GM13976 (cell line): ENCODE results near the gene MLN.

Experiments
- DNase-seq: peaks from one replicate; pipeline ENCODE4 v3.0.0; 2012; ENCODE audit warnings: low spot score
- in situ Hi-C: fragments of 300-500 bp; cut with MboI; formaldehyde crosslinking; loops from one replicate; pipeline ENCODE4 v1.12.0; 2022; ENCODE audit warnings: low sequenced_read_pairs, mixed read lengths, inconsistent platforms; ENCODE audit not compliant: unreplicated experiment
- TF ChIP-seq, protein P1 (sequence below): IDR thresholded peaks from 2 replicates; pipeline ENCODE4 v1.5.1; 2012; ENCODE audit warnings: borderline replicate concordance, mild to moderate bottlenecking; ENCODE audit not compliant: insufficient read depth; ENCODE audit errors: extremely low read depth, missing control alignments, control extremely low read depth

The MLN gene

DNA sequence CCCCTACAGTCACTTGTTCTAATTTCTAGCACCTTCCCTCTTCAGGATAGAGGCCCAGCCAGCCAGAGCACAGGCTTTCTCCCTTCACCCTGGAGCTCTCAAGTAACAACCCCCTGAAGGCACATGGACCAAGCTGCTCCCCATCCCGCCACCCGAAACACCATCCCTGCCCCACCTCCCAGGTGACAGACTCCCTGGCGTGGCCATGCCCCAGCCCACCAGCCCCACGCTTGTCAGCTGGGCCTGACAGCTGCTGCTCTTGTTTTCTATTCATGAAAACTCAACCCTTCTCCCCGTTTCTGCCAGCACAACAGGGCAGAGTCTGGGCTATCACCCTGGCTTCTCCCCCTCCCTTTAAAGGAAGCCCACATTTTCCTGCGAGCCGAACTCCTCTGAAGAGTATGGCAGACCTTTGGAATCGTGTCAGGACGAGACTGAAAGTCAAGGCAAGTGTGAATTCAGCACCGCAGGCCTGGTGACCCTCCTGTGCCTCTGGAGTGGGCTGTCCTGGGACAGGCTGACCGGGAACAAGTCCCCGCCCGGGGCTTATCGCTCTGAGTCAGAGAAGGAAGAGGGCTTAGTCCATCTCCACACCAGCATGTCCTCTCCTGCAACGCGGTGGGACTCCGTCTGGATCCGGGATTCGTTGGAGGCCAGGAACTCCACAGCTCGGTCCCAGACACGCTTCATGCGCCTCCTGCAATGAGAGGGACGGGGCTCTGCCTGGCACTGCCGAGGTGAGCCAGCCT, 31.5 kb downstream of the MLN start:
- no peak for DNase-seq
- TF ChIP-seq, protein P1, sequence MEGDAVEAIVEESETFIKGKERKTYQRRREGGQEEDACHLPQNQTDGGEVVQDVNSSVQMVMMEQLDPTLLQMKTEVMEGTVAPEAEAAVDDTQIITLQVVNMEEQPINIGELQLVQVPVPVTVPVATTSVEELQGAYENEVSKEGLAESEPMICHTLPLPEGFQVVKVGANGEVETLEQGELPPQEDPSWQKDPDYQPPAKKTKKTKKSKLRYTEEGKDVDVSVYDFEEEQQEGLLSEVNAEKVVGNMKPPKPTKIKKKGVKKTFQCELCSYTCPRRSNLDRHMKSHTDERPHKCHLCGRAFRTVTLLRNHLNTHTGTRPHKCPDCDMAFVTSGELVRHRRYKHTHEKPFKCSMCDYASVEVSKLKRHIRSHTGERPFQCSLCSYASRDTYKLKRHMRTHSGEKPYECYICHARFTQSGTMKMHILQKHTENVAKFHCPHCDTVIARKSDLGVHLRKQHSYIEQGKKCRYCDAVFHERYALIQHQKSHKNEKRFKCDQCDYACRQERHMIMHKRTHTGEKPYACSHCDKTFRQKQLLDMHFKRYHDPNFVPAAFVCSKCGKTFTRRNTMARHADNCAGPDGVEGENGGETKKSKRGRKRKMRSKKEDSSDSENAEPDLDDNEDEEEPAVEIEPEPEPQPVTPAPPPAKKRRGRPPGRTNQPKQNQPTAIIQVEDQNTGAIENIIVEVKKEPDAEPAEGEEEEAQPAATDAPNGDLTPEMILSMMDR, result no peak
- in situ Hi-C loops, result no loop called here

DNA sequence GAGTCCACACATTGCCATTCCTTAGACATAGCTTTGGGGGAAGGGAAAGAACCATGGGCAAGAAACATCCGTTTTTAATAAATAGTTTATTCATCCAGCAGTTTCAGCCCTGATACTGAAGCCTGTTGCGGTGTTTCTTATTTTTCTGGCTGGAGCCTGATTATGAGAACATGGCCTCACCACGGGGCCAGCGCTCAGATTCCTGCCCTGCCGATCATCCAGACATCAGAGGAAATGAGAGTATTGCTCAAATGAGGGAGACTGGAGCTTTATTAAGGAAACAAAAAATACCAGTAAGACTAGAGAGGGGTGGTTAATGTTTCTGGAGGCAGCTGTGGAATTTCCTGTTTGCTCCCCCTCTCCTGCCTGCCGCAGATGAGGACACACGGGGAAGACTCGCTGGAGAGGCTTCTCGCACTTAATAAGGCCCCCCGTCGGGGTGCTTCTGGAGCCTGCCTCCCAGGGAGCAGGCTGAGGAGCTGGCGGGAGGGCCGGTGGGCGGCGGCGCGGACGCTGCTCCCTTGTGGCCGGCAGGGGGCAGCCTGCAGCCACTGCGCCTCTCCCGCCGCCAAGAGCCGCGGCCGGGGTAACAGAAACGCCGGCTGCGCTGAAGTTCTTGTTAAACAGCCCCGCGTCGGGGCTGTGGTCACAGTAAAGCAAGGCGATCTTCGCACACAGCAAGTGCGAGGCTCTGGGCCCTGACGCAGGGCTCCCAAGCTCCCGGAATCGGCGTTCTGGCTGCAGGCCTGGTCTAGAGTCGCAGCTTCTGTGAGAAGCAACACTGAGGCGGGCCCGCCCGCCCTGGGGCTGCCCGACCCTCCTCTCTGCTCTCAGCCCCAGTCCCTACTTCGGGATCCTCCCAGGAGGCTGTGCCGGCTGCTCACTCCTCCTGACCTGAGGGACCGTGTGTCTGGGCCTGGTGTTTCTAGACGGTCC, 32.4 kb downstream of the MLN start:
- DNase-seq, result peak; percentile 89
- TF ChIP-seq, protein P1, result peak; percentile 94
- in situ Hi-C loops, result no loop called here

DNA sequence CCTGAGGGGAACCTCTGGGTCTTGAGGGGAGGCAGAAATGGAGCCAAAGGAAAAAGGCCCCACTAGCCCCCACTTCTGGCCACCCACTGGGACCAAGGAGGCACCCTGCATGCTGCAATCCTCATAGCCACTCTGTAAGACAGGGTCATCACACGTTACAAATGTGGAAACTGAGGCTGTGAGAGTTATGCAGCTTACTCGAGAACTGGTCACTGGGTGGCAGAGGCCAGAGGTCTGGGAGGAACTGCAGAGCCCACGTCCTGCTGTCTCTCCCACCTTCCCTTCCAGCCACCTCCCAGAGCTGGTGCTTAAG, 33.0 kb downstream of the MLN start:
- DNase-seq, result no peak
- TF ChIP-seq, protein P1, result no peak
- in situ Hi-C loops, result no loop called here

DNA sequence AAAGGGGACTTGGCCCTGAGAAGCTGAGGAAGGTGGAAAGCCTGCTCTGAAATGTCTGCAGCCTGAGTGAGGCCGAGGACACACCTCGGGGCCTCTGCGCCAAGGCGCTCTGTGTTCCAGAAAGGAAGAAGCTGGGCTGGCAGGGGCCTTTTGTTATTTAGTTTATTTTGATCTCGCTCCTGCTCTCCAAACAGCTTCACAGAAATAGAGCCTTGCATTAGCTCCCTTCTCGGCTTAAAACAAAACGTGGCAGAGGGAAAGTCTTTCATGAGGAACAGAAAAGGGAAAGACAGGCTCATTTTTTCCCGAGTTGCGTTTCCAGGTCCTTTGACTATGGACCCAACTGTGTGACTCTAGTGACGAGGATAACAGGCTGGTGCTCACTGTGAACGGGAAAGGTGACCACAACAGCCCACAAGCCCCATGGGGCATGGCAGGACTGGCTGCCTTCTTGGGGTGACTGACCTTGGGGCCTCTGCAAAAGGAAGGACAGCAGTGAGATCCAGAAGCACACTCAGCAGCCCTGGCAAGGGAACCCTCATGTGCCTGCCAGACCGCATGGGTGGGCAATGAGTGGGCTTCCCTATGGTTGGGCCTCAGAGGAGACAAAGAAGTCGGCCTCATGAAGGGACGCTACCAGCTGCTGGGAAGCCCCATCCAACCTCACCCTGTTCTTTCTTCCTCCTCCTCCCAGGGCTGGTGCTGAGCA, 33.5 kb downstream of the MLN start:
- in situ Hi-C loops, result no loop called here
- DNase-seq, result no peak
- TF ChIP-seq, protein P1, result no peak

DNA sequence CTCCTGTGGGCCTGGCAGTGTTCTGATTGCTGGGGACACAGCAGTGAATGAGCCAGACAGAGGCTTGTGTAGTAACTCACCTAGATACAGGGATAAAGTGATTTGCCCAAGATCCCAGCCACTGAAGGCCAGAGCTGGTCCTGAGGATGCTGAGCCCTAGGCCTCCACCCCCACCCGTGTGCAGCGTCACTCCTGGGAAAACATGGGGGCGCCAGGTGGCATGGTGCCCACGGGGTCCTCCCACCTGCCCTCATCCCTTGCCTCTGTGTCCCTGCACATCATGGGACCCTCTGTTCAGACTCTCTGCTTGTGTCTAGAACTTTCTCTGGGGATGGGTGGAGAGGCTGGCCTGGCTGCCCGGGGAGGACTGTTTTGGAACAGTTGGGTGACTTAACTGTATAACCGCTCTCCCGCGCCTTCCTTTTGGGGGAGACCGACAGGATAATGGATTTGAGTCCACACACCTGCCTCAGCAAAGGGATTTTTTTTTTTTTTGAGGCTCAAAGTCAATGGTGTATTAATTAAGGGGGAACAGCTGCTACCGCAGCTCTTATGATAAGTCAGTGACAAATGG, 34.5 kb downstream of the MLN start:
- no peak for DNase-seq
- TF ChIP-seq, protein P1, result no peak
- in situ Hi-C loops, result loop anchor here (10.0 kb wide), 1 partner anchor 375 kb away; the partner anchor contains the start of gene GRM4

DNA sequence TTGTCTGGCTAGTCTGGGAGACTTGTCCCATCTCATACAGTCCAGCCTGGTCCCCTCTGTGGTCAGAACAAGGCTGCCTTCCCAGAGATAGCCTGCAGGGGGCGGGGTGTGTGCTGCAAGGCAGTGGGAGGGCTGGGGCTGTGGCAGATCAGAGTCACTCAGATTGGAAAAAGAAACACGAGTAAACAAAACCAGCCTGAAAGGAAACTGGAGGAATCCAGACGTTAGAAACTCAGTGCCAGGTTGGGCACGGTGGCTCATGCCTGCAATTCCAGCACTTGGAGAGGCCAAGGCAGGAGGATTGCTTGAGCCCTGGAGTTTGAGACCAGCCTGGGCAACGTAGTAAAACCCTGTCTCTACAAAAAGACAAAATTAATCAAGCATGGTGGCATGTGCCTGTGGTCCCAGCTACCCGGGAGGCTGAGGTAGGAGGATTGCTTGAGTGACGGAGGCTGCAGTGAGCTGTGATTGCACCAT, 35.1 kb downstream of the MLN start:
- in situ Hi-C loops, result loop anchor here (10.0 kb wide), 1 partner anchor 376 kb away; the partner anchor contains the start of gene GRM4
- peak; percentile 85 for DNase-seq
- TF ChIP-seq, protein P1, result peak; percentile 74
